ENCODE data around the gene SREBF1. TPM values are rescaled to one million over a fixed set of nuclear protein-coding genes. Genes with fewer than 3 reads are reported as not detected.

The SREBF1 gene
- polyA plus RNA-seq, 1 experiment, result 13.6 TPM

DNA sequence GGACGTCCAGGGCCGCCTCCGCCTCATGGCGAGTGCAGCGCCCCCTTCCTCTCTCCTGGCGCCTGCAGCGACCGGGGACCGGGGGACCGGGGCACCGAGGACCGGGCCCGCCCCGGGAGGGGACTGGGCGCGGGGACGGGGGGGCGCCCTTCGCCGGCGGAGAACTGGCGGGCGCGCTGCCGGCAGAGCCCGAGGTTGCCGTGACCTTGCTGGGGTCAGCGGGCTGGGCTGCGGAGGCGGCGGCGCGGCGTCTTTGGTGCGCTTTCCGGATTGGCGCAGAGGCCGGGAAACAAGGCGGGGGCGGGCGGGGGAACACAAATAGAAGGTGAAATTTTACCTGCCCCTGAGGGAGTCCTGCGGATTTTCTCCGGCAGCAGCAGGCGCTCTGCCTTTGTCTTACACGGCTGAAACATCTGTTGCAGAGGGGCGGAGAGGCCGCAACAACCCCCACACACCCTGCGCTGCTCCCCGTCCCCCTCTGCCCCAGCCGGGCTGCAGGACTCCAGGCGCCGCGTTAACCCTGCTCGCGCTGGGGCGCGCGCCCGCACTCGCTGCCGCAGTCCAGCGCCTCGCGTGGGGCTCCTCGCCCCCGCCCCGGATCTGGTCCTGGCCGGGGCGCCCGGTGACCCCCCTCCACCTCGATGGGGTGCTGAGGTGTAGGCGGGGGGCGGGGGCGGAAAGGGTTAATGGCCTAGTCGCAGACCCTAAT is 53.5 kb downstream of the SREBF1 start:
- CTCF ChIA-PET, result no interaction called here
- H3K9me3 ChIP-seq (ENCODE audit: control insufficient read depth, insufficient read depth, low read length), result no peaks in the 10 kb centered on the region
- no peaks in the 10 kb centered on the region for H3K27me3 ChIP-seq (ENCODE audit: control insufficient read depth, insufficient read depth, low read length)
- H3K27ac ChIP-seq (ENCODE audit: low read depth, low read length), result no peak overlapping the region
- POLR2A ChIA-PET, result no interaction called here
- H3K4me3 ChIP-seq (ENCODE audit: low read depth, low read length), result peak overlapping the region; percentile 38
- TF ChIP-seq, protein P1, sequence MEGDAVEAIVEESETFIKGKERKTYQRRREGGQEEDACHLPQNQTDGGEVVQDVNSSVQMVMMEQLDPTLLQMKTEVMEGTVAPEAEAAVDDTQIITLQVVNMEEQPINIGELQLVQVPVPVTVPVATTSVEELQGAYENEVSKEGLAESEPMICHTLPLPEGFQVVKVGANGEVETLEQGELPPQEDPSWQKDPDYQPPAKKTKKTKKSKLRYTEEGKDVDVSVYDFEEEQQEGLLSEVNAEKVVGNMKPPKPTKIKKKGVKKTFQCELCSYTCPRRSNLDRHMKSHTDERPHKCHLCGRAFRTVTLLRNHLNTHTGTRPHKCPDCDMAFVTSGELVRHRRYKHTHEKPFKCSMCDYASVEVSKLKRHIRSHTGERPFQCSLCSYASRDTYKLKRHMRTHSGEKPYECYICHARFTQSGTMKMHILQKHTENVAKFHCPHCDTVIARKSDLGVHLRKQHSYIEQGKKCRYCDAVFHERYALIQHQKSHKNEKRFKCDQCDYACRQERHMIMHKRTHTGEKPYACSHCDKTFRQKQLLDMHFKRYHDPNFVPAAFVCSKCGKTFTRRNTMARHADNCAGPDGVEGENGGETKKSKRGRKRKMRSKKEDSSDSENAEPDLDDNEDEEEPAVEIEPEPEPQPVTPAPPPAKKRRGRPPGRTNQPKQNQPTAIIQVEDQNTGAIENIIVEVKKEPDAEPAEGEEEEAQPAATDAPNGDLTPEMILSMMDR (IDR thresholded peaks at IDR 0.05; ENCODE audit: low read depth, low read length), result peak; percentile 8; the same call in 1 of the 2 replicates
- no peak for DNase-seq (ENCODE audit: low read depth, low spot score)

- ChIA-PET CTCF (no interaction called here), POLR2A (no interaction called here)
- TF ChIP-seq, protein P1 (IDR thresholded peaks at IDR 0.05; ENCODE audit: low read depth, low read length), result no peak
- peak overlapping the region; percentile 46 for H3K4me3 ChIP-seq (ENCODE audit: low read depth, low read length)
- no peaks in the 10 kb centered on the region for H3K9me3 ChIP-seq (ENCODE audit: control insufficient read depth, insufficient read depth, low read length)
- H3K27me3 ChIP-seq (ENCODE audit: control insufficient read depth, insufficient read depth, low read length), result no peaks in the 10 kb centered on the region
- H3K27ac ChIP-seq (ENCODE audit: low read depth, low read length), result no peak overlapping the region
- DNase-seq (ENCODE audit: low read depth, low spot score), result no peak
These were observed 54.2 kb downstream of the SREBF1 start for GRCh38 chr17:17782523-17783115.

DNA sequence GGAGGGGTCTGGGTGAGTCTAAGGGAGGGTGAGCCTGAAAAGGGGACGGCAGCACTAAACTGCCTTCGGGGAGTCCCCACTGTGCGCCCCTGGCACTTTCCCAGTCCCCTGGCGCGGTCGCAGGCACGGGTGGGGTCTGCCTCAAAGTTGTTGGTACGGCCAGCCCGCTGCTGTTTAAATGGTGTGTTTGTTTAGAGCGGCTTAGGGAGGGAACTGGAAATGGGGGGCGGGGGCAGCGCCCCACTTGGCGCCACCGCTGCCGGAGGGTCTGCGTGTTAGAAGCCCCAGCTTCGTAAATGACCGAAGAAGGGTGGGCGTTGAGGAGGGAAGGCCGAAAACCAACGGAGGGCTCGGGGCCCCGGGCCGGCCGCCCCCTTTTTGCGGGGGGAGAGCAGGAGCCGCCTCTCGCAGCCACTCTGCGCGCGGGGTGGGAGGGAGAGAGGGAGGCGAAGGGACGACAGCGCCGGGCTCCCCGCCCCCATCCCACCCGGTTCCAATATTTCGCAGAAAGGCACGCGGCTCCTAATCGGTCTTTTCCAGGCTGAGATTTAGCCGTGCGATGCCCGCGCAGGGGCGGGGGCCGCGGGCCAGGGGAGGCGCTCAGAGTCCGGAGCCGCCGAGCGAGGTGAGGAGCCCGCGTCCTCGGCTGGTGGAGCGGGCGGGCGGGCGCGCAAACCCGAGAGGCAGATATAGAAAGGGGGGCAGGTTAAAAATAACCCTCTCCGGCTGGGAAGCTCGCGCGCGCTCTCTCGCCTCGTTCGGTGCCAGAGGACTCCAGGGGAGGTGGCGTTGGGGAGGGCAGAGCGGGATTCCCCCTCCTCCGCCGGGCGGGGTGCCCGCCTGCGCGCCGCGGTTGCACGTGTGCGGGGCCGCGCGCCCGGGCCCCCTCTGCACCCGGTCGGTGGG is 54.9 kb downstream of the SREBF1 start:
- no peaks in the 10 kb centered on the region for H3K9me3 ChIP-seq (ENCODE audit: control insufficient read depth, insufficient read depth, low read length)
- ChIA-PET POLR2A (no interaction called here), CTCF (no interaction called here)
- no peak for DNase-seq (ENCODE audit: low read depth, low spot score)
- peak overlapping the region; percentile 46 for H3K4me3 ChIP-seq (ENCODE audit: low read depth, low read length)
- H3K27me3 ChIP-seq (ENCODE audit: control insufficient read depth, insufficient read depth, low read length), result no peaks in the 10 kb centered on the region
- TF ChIP-seq, protein P1 (IDR thresholded peaks at IDR 0.05; ENCODE audit: low read depth, low read length), result no peak
- peak overlapping the region; percentile 39 for H3K27ac ChIP-seq (ENCODE audit: low read depth, low read length)

GRCh38 chr17:17780922-17781590 is 55.7 kb downstream of the SREBF1 start:
- POLR2A ChIA-PET, result no interaction called here
- Histone ChIP-seq H3K4me3 (ENCODE audit: low read depth, low read length) (no peak overlapping the region), H3K27me3 (ENCODE audit: control insufficient read depth, insufficient read depth, low read length) (no peaks in the 10 kb centered on the region), H3K9me3 (ENCODE audit: control insufficient read depth, insufficient read depth, low read length) (no peaks in the 10 kb centered on the region), H3K27ac (ENCODE audit: low read depth, low read length) (peak overlapping the region; percentile 39)
- peak; percentile 18 for DNase-seq (ENCODE audit: low read depth, low spot score)
- TF ChIP-seq, protein P1 (IDR thresholded peaks at IDR 0.05; ENCODE audit: low read depth, low read length), result peak; percentile 64
- CTCF ChIA-PET, result no interaction called here

All from AG04450 (cell line).